HG02571 (cell line): Measurements from ENCODE around the gene CHST8.

ENCODE experiments used
- ATAC-seq: cut with Tn5 transposase; IDR thresholded peaks from one replicate; pipeline ENCODE4 v1.9.1; 2021; ENCODE audit warnings: mild to moderate bottlenecking, moderate library complexity; ENCODE audit not compliant: unreplicated experiment

Gene CHST8

GRCh38 chr19:33763633-33764371 is 142.0 kb downstream of the CHST8 start:
- ATAC-seq = no peak

- no peak for ATAC-seq
Measured at GRCh38 chr19:33766623-33767022, 144.9 kb downstream of the CHST8 start.

GRCh38 chr19:33767898-33768413 is 146.2 kb downstream of the CHST8 start:
- no peak for ATAC-seq

GRCh38 chr19:33769208-33769607 is 147.5 kb downstream of the CHST8 start:
- no peak for ATAC-seq

GRCh38 chr19:33770107-33770506 is 148.4 kb downstream of the CHST8 start:
- ATAC-seq = no peak

- ATAC-seq = no peak
Measured at GRCh38 chr19:33771384-33772101, 149.8 kb downstream of the CHST8 start.

- ATAC-seq = no peak
Measured at GRCh38 chr19:33772102-33772857, 150.5 kb downstream of the CHST8 start.

- ATAC-seq = no peak
Measured at GRCh38 chr19:33772858-33773180, 151.1 kb downstream of the CHST8 start.

- ATAC-seq = no peak
Measured at GRCh38 chr19:33773704-33774624, 152.2 kb downstream of the CHST8 start.

- no peak for ATAC-seq
Measured at GRCh38 chr19:33774751-33775150, 153.0 kb downstream of the CHST8 start.

GRCh38 chr19:33775731-33776487 is 154.2 kb downstream of the CHST8 start:
- ATAC-seq = no peak

- ATAC-seq = no peak
Measured at GRCh38 chr19:33777351-33777750, 155.6 kb downstream of the CHST8 start.

GRCh38 chr19:33777753-33778088 is 156.0 kb downstream of the CHST8 start:
- ATAC-seq = no peak

- ATAC-seq = peak; percentile 57
Measured at GRCh38 chr19:33778089-33778791, 156.5 kb downstream of the CHST8 start.

- no peak for ATAC-seq
Measured at GRCh38 chr19:33779849-33780248, 158.1 kb downstream of the CHST8 start.

- ATAC-seq = no peak
Measured at GRCh38 chr19:33780251-33780650, 158.5 kb downstream of the CHST8 start.

GRCh38 chr19:33780746-33781145 is 159.0 kb downstream of the CHST8 start:
- no peak for ATAC-seq

- no peak for ATAC-seq
Measured at GRCh38 chr19:33781415-33781935, 159.7 kb downstream of the CHST8 start.

- no peak for ATAC-seq
Measured at GRCh38 chr19:33781996-33782395, 160.2 kb downstream of the CHST8 start.
